Panc1 (cell line): ENCODE measurements around the gene MYO1F. TPM values are rescaled to one million over a fixed set of nuclear protein-coding genes. Genes with fewer than 3 reads are reported as not detected.

Source experiments
- ATAC-seq: fragments of 200-7000 bp; cut with Tn5 transposase; 2 replicates; pipeline ENCODE4 v1.9.1; 2020; ENCODE audit warnings: mild to moderate bottlenecking, moderate library complexity
- BruUV-seq: library from RNA; stranded (reverse); fragments of 400-500 nt; replicated peaks from 2 replicates; lab custom pipeline; 2021; lab: Mats Ljungman, UMichigan
- CTCF ChIA-PET: fragments of 300-600 bp; sonication (Branson Sonifier 250); formaldehyde crosslinking; loops from one replicate; lab custom pipeline; 2022; ENCODE audit warnings: antibody characterized with exemption; lab: Charles Lee
- POLR2A ChIA-PET: fragments of 300-600 bp; sonication (Branson Sonifier 250); formaldehyde crosslinking; loops from one replicate; lab custom pipeline; 2022; ENCODE audit warnings: antibody characterized with exemption; lab: Charles Lee
- DNase-seq: peaks from one replicate; pipeline ENCODE4 v3.0.0-alpha.2; 2010; ENCODE audit warnings: low read depth, low spot score
- H3K27ac ChIP-seq: 2 replicates; pipeline ENCODE4 v1.5.1; 2011; ENCODE audit warnings: mild to moderate bottlenecking, low read length, inconsistent platforms
- H3K27me3 ChIP-seq: fragments of 200-500 bp; sonication (Bioruptor generic); 2 replicates; pipeline ENCODE4 v1.6.0; 2014; ENCODE audit warnings: low read length, inconsistent platforms; ENCODE audit not compliant: control insufficient read depth, insufficient read depth
- H3K36me3 ChIP-seq: fragments of 200-500 bp; sonication (Bioruptor generic); 2 replicates; pipeline ENCODE4 v1.5.1; 2014; ENCODE audit warnings: inconsistent platforms, mild to moderate bottlenecking, low read length, moderate library complexity; ENCODE audit not compliant: control insufficient read depth, insufficient read depth
- H3K4me1 ChIP-seq: 2 replicates; pipeline ENCODE4 v1.5.1; 2011; ENCODE audit warnings: inconsistent platforms, mild to moderate bottlenecking, low read length, moderate library complexity; ENCODE audit not compliant: control insufficient read depth, insufficient read depth
- H3K4me3 ChIP-seq, 2 experiments: 2 replicates each; pipeline ENCODE4 v1.5.1; 2011 to 2012; ENCODE audit warnings: low read depth in 2 of 2, low read length in 2 of 2, mild to moderate bottlenecking in 2 of 2, inconsistent platforms in 1 of 2, moderate library complexity in 1 of 2
- H3K9me3 ChIP-seq: fragments of 200-500 bp; sonication (Bioruptor generic); 2 replicates; pipeline ENCODE4 v1.5.1; 2014; ENCODE audit warnings: low read depth, mild to moderate bottlenecking, inconsistent platforms, low read length, moderate library complexity; ENCODE audit not compliant: control insufficient read depth, insufficient read depth
- CTCF ChIP-seq: fragments of 450-650 bp; IDR thresholded peaks from 2 replicates; pipeline ENCODE4 v1.5.1; 2017; ENCODE audit warnings: mild to moderate bottlenecking
- POLR2AphosphoS5 ChIP-seq: IDR thresholded peaks from 2 replicates; pipeline ENCODE4 v1.6.1; 2012; ENCODE audit warnings: mild to moderate bottlenecking, low read depth, low read length, moderate library complexity
- REST ChIP-seq, 2 experiments: IDR thresholded peaks; 2 replicates each; pipeline ENCODE4 v1.6.1; 2011 to 2012; ENCODE audit warnings: low read depth in 2 of 2, control low read depth in 1 of 2, low read length in 1 of 2, mild to moderate bottlenecking in 1 of 2, moderate library complexity in 1 of 2; ENCODE audit not compliant: insufficient read depth in 1 of 2
- SIN3A ChIP-seq: IDR thresholded peaks from 2 replicates; pipeline ENCODE4 v1.6.1; 2012; ENCODE audit warnings: low read depth, mild to moderate bottlenecking, low read length, moderate library complexity, borderline replicate concordance; ENCODE audit not compliant: insufficient read depth
- TCF7L2 ChIP-seq: IDR thresholded peaks from 2 replicates; pipeline ENCODE4 v1.6.1; 2011; ENCODE audit warnings: mild to moderate bottlenecking, low read depth, low read length, inconsistent platforms
- in situ Hi-C: cut with HindIII; loops from 2 replicates; pipeline ENCODE4 v1.10.0; 2016; ENCODE audit warnings: low sequenced_read_pairs, low pct_unique_long_range_greater_than_20kb
- intact Hi-C: fragments of 100-400 bp; cut with micrococcal nuclease; formaldehyde crosslinking; loops from one replicate; pipeline ENCODE4 v1.10.0; 2022; ENCODE audit not compliant: unreplicated experiment
- total RNA-seq: library from RNA; stranded (reverse); gene quantifications from one replicate; pipeline ENCODE4 v1.2.1, GENCODE V29; 2021; ENCODE audit not compliant: unreplicated experiment

The MYO1F gene
- total RNA-seq, 1 experiment from 2014 or later, result 0.33 TPM

GRCh38 chr19:8615024-8615423, 37.8 kb upstream of the MYO1F start:
- in situ Hi-C loops, result no loop called here
- POLR2A ChIA-PET, result interaction anchor here (0.8 kb wide), 1 partner anchor 15 kb away, joined by 3 read pairs; the partner anchor contains the start of gene NFILZ
- Histone ChIP-seq H3K4me1 (peaks cover 8% of the 10 kb centered on the region), H3K9me3 (no peaks in the 10 kb centered on the region), H3K4me3 (no peak overlapping the region), H3K27me3 (no peaks in the 10 kb centered on the region), H3K36me3 (no peaks in the 10 kb centered on the region), H3K27ac (no peak overlapping the region)
- DNase-seq (no peak), ATAC-seq (no peak)
- CTCF ChIA-PET, result no interaction called here
- TF ChIP-seq POLR2AphosphoS5, result no peak
- no peak for TF ChIP-seq CTCF
- no peak for TF ChIP-seq REST (IDR thresholded peaks at IDR 0.05; ENCODE audit: insufficient read depth in 1 of 2, low read depth in 2 of 2, low read length in 1 of 2)
- no peak for TF ChIP-seq TCF7L2
- no peak for TF ChIP-seq SIN3A
- intact Hi-C loops, result no loop called here
- no TSS peak for BruUV-seq

- Histone ChIP-seq H3K36me3 (no peaks in the 10 kb centered on the region), H3K4me3 (no peak overlapping the region), H3K27ac (no peak overlapping the region), H3K27me3 (no peaks in the 10 kb centered on the region), H3K9me3 (no peaks in the 10 kb centered on the region), H3K4me1 (peaks cover 12% of the 10 kb centered on the region)
- no TSS peak for BruUV-seq
- in situ Hi-C loops (no loop called here), intact Hi-C loops (no loop called here)
- CTCF ChIA-PET, result interaction anchor here (0.7 kb wide), 1 partner anchor 34 kb away, joined by 3 read pairs; no protein-coding TSS in a partner anchor
- ATAC-seq (no peak), DNase-seq (no peak)
- TF ChIP-seq REST (IDR thresholded peaks at IDR 0.05; ENCODE audit: insufficient read depth in 1 of 2, low read depth in 2 of 2, low read length in 1 of 2) (no peak), TCF7L2 (no peak), SIN3A (no peak), POLR2AphosphoS5 (no peak), CTCF (no peak)
- POLR2A ChIA-PET, result no interaction called here
Measured at GRCh38 chr19:8614455-8614854, 37.2 kb upstream of the MYO1F start.
